ENCODE measurements around the gene RRAGD.
"Not testable (repeated sequence)": the region's sequence is repeated elsewhere in the genome, so short reads cannot be mapped to it uniquely, and the experiment has no call there.

DNA sequence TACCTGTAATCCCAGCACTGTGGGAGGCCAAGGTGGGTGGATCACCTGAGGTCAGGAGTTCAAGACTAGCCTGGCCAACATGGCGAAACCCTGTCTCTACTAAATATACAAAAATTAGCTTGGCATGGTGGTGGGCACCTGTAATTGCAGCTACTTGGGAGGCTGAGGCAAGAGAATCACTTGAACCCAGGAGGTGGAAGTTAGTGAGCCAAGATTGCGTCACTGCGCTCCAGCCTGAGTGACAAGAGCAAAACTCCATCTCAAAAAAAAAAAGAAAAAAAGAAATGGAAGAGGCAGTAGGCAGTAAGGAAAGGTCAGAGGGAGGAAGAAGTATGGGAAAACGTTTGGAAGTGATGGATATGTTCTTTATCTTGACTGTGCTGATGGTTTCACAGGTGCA is 14.2 kb downstream of the RRAGD start:
- TF ChIP-seq, protein P1, sequence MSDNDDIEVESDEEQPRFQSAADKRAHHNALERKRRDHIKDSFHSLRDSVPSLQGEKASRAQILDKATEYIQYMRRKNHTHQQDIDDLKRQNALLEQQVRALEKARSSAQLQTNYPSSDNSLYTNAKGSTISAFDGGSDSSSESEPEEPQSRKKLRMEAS (IDR thresholded peaks at IDR 0.05; ENCODE audit: low read depth) = not testable (repeated sequence)
- TF ChIP-seq, protein P2, sequence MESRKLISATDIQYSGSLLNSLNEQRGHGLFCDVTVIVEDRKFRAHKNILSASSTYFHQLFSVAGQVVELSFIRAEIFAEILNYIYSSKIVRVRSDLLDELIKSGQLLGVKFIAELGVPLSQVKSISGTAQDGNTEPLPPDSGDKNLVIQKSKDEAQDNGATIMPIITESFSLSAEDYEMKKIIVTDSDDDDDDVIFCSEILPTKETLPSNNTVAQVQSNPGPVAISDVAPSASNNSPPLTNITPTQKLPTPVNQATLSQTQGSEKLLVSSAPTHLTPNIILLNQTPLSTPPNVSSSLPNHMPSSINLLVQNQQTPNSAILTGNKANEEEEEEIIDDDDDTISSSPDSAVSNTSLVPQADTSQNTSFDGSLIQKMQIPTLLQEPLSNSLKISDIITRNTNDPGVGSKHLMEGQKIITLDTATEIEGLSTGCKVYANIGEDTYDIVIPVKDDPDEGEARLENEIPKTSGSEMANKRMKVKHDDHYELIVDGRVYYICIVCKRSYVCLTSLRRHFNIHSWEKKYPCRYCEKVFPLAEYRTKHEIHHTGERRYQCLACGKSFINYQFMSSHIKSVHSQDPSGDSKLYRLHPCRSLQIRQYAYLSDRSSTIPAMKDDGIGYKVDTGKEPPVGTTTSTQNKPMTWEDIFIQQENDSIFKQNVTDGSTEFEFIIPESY (IDR thresholded peaks at IDR 0.05; ENCODE audit: borderline replicate concordance, low read depth) = not testable (repeated sequence)
- not testable (repeated sequence) for TF ChIP-seq POLR2AphosphoS5 (IDR thresholded peaks at IDR 0.05; ENCODE audit: low read depth, low read length); EZH2phosphoT487 (IDR thresholded peaks at IDR 0.05; ENCODE audit: borderline replicate concordance, low read depth)
- TF ChIP-seq, protein P3, sequence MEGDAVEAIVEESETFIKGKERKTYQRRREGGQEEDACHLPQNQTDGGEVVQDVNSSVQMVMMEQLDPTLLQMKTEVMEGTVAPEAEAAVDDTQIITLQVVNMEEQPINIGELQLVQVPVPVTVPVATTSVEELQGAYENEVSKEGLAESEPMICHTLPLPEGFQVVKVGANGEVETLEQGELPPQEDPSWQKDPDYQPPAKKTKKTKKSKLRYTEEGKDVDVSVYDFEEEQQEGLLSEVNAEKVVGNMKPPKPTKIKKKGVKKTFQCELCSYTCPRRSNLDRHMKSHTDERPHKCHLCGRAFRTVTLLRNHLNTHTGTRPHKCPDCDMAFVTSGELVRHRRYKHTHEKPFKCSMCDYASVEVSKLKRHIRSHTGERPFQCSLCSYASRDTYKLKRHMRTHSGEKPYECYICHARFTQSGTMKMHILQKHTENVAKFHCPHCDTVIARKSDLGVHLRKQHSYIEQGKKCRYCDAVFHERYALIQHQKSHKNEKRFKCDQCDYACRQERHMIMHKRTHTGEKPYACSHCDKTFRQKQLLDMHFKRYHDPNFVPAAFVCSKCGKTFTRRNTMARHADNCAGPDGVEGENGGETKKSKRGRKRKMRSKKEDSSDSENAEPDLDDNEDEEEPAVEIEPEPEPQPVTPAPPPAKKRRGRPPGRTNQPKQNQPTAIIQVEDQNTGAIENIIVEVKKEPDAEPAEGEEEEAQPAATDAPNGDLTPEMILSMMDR (IDR thresholded peaks at IDR 0.05) = not testable (repeated sequence)
- TF ChIP-seq, protein P4, sequence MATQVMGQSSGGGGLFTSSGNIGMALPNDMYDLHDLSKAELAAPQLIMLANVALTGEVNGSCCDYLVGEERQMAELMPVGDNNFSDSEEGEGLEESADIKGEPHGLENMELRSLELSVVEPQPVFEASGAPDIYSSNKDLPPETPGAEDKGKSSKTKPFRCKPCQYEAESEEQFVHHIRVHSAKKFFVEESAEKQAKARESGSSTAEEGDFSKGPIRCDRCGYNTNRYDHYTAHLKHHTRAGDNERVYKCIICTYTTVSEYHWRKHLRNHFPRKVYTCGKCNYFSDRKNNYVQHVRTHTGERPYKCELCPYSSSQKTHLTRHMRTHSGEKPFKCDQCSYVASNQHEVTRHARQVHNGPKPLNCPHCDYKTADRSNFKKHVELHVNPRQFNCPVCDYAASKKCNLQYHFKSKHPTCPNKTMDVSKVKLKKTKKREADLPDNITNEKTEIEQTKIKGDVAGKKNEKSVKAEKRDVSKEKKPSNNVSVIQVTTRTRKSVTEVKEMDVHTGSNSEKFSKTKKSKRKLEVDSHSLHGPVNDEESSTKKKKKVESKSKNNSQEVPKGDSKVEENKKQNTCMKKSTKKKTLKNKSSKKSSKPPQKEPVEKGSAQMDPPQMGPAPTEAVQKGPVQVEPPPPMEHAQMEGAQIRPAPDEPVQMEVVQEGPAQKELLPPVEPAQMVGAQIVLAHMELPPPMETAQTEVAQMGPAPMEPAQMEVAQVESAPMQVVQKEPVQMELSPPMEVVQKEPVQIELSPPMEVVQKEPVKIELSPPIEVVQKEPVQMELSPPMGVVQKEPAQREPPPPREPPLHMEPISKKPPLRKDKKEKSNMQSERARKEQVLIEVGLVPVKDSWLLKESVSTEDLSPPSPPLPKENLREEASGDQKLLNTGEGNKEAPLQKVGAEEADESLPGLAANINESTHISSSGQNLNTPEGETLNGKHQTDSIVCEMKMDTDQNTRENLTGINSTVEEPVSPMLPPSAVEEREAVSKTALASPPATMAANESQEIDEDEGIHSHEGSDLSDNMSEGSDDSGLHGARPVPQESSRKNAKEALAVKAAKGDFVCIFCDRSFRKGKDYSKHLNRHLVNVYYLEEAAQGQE (IDR thresholded peaks at IDR 0.05; ENCODE audit: low read depth, low read length) = not testable (repeated sequence)
